ENCODE measurements around the gene SENP3. TPM values are rescaled to one million over a fixed set of nuclear protein-coding genes. Genes with fewer than 3 reads are reported as not detected.

Gene SENP3
- total and polyA plus RNA-seq, 2 of the 13 experiments (the other 11 are each of a cell fraction or from before 2014, with no cell fraction given) = 55.8 to 75.4 TPM

DNA sequence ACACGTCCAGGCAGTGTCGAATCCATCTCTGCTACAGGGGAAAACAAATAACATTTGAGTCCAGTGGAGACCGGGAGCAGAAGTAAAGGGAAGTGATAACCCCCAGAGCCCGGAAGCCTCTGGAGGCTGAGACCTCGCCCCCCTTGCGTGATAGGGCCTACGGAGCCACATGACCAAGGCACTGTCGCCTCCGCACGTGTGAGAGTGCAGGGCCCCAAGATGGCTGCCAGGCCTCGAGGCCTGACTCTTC, 10.5 kb downstream of the SENP3 start (continued):
- TF ChIP-seq, protein P1, sequence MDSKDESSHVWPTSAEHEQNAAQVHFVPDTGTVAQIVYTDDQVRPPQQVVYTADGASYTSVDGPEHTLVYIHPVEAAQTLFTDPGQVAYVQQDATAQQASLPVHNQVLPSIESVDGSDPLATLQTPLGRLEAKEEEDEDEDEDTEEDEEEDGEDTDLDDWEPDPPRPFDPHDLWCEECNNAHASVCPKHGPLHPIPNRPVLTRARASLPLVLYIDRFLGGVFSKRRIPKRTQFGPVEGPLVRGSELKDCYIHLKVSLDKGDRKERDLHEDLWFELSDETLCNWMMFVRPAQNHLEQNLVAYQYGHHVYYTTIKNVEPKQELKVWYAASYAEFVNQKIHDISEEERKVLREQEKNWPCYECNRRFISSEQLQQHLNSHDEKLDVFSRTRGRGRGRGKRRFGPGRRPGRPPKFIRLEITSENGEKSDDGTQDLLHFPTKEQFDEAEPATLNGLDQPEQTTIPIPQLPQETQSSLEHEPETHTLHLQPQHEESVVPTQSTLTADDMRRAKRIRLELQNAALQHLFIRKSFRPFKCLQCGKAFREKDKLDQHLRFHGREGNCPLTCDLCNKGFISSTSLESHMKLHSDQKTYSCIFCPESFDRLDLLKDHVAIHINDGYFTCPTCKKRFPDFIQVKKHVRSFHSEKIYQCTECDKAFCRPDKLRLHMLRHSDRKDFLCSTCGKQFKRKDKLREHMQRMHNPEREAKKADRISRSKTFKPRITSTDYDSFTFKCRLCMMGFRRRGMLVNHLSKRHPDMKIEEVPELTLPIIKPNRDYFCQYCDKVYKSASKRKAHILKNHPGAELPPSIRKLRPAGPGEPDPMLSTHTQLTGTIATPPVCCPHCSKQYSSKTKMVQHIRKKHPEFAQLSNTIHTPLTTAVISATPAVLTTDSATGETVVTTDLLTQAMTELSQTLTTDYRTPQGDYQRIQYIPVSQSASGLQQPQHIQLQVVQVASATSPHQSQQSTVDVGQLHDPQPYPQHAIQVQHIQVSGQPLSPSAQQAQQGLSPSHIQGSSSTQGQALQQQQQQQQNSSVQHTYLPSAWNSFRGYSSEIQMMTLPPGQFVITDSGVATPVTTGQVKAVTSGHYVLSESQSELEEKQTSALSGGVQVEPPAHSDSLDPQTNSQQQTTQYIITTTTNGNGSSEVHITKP (CRISPR knock-in tag; IDR thresholded peaks at IDR 0.05; ENCODE audit: low read depth) = peak; percentile 74; the same call in 1 of the 2 replicates
- peak; percentile 97; the same call in 1 of the 2 replicates for TF ChIP-seq KDM2A (CRISPR knock-in tag; IDR thresholded peaks at IDR 0.05; ENCODE audit: borderline replicate concordance, low read depth)
- TF ChIP-seq ZNF761 (CRISPR knock-in tag; conservative IDR thresholded peaks at IDR 0.05) = no peak
- TF ChIP-seq GLI4 (CRISPR knock-in tag; IDR thresholded peaks at IDR 0.05; ENCODE audit: borderline replicate concordance) = no peak
- TF ChIP-seq, protein P2, sequence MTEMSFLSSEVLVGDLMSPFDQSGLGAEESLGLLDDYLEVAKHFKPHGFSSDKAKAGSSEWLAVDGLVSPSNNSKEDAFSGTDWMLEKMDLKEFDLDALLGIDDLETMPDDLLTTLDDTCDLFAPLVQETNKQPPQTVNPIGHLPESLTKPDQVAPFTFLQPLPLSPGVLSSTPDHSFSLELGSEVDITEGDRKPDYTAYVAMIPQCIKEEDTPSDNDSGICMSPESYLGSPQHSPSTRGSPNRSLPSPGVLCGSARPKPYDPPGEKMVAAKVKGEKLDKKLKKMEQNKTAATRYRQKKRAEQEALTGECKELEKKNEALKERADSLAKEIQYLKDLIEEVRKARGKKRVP (CRISPR knock-in tag; IDR thresholded peaks at IDR 0.05) = no peak
- TF ChIP-seq, protein P3, sequence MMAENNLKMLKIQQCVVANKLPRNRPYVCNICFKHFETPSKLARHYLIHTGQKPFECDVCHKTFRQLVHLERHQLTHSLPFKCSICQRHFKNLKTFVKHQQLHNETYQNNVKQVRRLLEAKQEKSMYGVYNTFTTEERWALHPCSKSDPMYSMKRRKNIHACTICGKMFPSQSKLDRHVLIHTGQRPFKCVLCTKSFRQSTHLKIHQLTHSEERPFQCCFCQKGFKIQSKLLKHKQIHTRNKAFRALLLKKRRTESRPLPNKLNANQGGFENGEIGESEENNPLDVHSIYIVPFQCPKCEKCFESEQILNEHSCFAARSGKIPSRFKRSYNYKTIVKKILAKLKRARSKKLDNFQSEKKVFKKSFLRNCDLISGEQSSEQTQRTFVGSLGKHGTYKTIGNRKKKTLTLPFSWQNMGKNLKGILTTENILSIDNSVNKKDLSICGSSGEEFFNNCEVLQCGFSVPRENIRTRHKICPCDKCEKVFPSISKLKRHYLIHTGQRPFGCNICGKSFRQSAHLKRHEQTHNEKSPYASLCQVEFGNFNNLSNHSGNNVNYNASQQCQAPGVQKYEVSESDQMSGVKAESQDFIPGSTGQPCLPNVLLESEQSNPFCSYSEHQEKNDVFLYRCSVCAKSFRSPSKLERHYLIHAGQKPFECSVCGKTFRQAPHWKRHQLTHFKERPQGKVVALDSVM (CRISPR knock-in tag; IDR thresholded peaks at IDR 0.05) = peak; percentile 73; the same call in 1 of the 2 replicates
- TF ChIP-seq ZMYM2 (CRISPR knock-in tag; IDR thresholded peaks at IDR 0.05) = no peak
- TF ChIP-seq, protein P4, sequence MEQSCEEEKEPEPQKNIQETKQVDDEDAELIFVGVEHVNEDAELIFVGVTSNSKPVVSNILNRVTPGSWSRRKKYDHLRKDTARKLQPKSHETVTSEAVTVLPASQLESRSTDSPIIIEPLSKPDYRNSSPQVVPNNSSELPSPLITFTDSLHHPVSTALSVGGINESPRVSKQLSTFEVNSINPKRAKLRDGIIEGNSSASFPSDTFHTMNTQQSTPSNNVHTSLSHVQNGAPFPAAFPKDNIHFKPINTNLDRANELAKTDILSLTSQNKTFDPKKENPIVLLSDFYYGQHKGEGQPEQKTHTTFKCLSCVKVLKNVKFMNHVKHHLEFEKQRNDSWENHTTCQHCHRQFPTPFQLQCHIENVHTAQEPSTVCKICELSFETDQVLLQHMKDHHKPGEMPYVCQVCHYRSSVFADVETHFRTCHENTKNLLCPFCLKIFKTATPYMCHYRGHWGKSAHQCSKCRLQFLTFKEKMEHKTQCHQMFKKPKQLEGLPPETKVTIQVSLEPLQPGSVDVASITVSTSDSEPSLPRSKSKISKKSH (CRISPR knock-in tag; IDR thresholded peaks at IDR 0.05; ENCODE audit: borderline replicate concordance) = 0 out of 2 replicates have a peak, but pooled peaks have one; percentile 21
- no peak for TF ChIP-seq ZNF496 (CRISPR knock-in tag; IDR thresholded peaks at IDR 0.05; ENCODE audit: insufficient replicate concordance)
- TF ChIP-seq, protein P5, sequence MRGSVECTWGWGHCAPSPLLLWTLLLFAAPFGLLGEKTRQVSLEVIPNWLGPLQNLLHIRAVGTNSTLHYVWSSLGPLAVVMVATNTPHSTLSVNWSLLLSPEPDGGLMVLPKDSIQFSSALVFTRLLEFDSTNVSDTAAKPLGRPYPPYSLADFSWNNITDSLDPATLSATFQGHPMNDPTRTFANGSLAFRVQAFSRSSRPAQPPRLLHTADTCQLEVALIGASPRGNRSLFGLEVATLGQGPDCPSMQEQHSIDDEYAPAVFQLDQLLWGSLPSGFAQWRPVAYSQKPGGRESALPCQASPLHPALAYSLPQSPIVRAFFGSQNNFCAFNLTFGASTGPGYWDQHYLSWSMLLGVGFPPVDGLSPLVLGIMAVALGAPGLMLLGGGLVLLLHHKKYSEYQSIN (CRISPR knock-in tag; IDR thresholded peaks at IDR 0.05; ENCODE audit: borderline replicate concordance) = no peak
- TF ChIP-seq, protein P6, sequence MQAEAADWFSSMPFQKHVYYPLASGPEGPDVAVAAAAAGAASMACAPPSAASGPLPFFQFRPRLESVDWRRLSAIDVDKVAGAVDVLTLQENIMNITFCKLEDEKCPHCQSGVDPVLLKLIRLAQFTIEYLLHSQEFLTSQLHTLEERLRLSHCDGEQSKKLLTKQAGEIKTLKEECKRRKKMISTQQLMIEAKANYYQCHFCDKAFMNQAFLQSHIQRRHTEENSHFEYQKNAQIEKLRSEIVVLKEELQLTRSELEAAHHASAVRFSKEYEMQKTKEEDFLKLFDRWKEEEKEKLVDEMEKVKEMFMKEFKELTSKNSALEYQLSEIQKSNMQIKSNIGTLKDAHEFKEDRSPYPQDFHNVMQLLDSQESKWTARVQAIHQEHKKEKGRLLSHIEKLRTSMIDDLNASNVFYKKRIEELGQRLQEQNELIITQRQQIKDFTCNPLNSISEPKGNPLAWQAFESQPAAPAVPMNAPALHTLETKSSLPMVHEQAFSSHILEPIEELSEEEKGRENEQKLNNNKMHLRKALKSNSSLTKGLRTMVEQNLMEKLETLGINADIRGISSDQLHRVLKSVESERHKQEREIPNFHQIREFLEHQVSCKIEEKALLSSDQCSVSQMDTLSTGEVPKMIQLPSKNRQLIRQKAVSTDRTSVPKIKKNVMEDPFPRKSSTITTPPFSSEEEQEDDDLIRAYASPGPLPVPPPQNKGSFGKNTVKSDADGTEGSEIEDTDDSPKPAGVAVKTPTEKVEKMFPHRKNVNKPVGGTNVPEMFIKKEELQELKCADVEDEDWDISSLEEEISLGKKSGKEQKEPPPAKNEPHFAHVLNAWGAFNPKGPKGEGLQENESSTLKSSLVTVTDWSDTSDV (CRISPR knock-in tag; IDR thresholded peaks at IDR 0.05) = no peak; the same call in 1 of the 2 replicates
- TF ChIP-seq HDAC2 (CRISPR knock-in tag; IDR thresholded peaks at IDR 0.05) = peak; percentile 73; the same call in 1 of the 2 replicates
- TF ChIP-seq ZNF550 (CRISPR knock-in tag; IDR thresholded peaks at IDR 0.05; ENCODE audit: borderline replicate concordance) = no peak
- peak; percentile 49 for TF ChIP-seq IKZF4 (CRISPR knock-in tag; IDR thresholded peaks at IDR 0.05; ENCODE audit: borderline replicate concordance, low read depth, not compliant biosample characterization)
